CD4-positive, alpha-beta T cell (primary cell): Measurements from ENCODE around the gene INSRR. TPM values are rescaled to one million over a fixed set of nuclear protein-coding genes. Genes with fewer than 3 reads are reported as not detected.

ENCODE experiments used
- ATAC-seq: fragments of 200-7000 bp; cut with Tn5 transposase; one replicate; pipeline ENCODE4 v1.10.0; 2022; ENCODE audit warnings: mild to moderate bottlenecking; ENCODE audit not compliant: poor library complexity
- CTCF ChIA-PET: fragments of 350-600 bp; sonication (Branson Sonifier 250); formaldehyde crosslinking; loops from one replicate; lab custom pipeline; 2021; ENCODE audit warnings: antibody characterized with exemption, inconsistent platforms; lab: Charles Lee
- POLR2A ChIA-PET: fragments of 350-600 bp; sonication (Branson Sonifier 250); formaldehyde crosslinking; loops from one replicate; lab custom pipeline; 2021; ENCODE audit warnings: antibody characterized with exemption, inconsistent platforms; lab: Charles Lee
- DNase-seq, 14 experiments: peaks; one replicate each; pipeline ENCODE4 v3.0.0-alpha.2; 2013 to 2020; ENCODE audit warnings: mixed read lengths in 2 of 14
- H3K27ac ChIP-seq, 2 donors: one replicate each; pipeline versions ENCODE4 v1.5.1 to v1.7.0; 2013; ENCODE audit warnings: low read length in 2 of 2, low read depth in 1 of 2, mild to moderate bottlenecking in 1 of 2
- H3K27me3 ChIP-seq, 2 experiments: 1 replicate in 1 of 2; 2 replicates in 1 of 2; pipeline versions ENCODE4 v1.6.1 to v1.7.0; 2013; ENCODE audit warnings: low read length in 2 of 2, control low read depth in 1 of 2, mild to moderate bottlenecking in 1 of 2, moderate library complexity in 1 of 2; ENCODE audit not compliant: insufficient read depth in 2 of 2, control insufficient read depth in 1 of 2
- H3K36me3 ChIP-seq: one replicate; pipeline ENCODE4 v1.6.1; 2013; ENCODE audit warnings: low read length, control low read depth; ENCODE audit not compliant: insufficient read depth
- H3K4me1 ChIP-seq: one replicate; pipeline ENCODE4 v1.6.1; 2013; ENCODE audit warnings: low read length, control low read depth; ENCODE audit not compliant: insufficient read depth
- H3K4me3 ChIP-seq: one replicate; pipeline ENCODE4 v1.5.1; 2013; ENCODE audit warnings: mild to moderate bottlenecking, low read length, moderate library complexity
- H3K9me3 ChIP-seq, 2 experiments: 1 replicate in 1 of 2; 2 replicates in 1 of 2; pipeline versions ENCODE4 v1.6.1 to v1.7.0; 2013; ENCODE audit warnings: low read length in 2 of 2, mild to moderate bottlenecking in 2 of 2, control low read depth in 1 of 2, moderate library complexity in 1 of 2; ENCODE audit not compliant: control insufficient read depth in 1 of 2, insufficient read depth in 1 of 2
- H3K27ac Mint-ChIP-seq: one replicate; pipeline ENCODE4 v1.8.0; 2020; ENCODE audit warnings: mixed read lengths
- H3K27me3 Mint-ChIP-seq: one replicate; pipeline ENCODE4 v1.8.0; 2021; ENCODE audit warnings: mixed read lengths
- H3K36me3 Mint-ChIP-seq: one replicate; pipeline ENCODE4 v1.8.0; 2021; ENCODE audit warnings: low read depth, mixed read lengths
- H3K4me1 Mint-ChIP-seq: one replicate; pipeline ENCODE4 v1.8.0; 2021; ENCODE audit warnings: low read depth, mixed read lengths
- H3K4me3 Mint-ChIP-seq: one replicate; pipeline ENCODE4 v1.8.0; 2020; ENCODE audit warnings: mild to moderate bottlenecking, mixed read lengths
- H3K9me3 Mint-ChIP-seq: one replicate; pipeline ENCODE4 v1.8.0; 2020; ENCODE audit warnings: mixed read lengths
- intact Hi-C, 2 experiments: fragments of 100-400 bp; cut with DNase I in 1 of 2; cut with micrococcal nuclease in 1 of 2; formaldehyde crosslinking; loops; one replicate each; pipeline versions ENCODE4 v1.15.1 to v1.9.0; 2023 to 2025; cut with DNase I, micrococcal nuclease
- total RNA-seq, 174 experiments: library from RNA in 2 of 174; stranded (reverse) in 2 of 174; gene quantifications; one replicate each; pipeline ENCODE4 v1.2.3 and lab custom pipeline; 2021 to 2026
- TF ChIP-seq, protein P1 (sequence below): fragments of 200-600 bp; IDR thresholded peaks from one replicate; pipeline ENCODE4 v1.8.0; 2022; ENCODE audit warnings: antibody characterized with exemption, mild to moderate bottlenecking

The INSRR gene
- total RNA-seq, 2 experiments from 2014 or later, result not detected

DNA sequence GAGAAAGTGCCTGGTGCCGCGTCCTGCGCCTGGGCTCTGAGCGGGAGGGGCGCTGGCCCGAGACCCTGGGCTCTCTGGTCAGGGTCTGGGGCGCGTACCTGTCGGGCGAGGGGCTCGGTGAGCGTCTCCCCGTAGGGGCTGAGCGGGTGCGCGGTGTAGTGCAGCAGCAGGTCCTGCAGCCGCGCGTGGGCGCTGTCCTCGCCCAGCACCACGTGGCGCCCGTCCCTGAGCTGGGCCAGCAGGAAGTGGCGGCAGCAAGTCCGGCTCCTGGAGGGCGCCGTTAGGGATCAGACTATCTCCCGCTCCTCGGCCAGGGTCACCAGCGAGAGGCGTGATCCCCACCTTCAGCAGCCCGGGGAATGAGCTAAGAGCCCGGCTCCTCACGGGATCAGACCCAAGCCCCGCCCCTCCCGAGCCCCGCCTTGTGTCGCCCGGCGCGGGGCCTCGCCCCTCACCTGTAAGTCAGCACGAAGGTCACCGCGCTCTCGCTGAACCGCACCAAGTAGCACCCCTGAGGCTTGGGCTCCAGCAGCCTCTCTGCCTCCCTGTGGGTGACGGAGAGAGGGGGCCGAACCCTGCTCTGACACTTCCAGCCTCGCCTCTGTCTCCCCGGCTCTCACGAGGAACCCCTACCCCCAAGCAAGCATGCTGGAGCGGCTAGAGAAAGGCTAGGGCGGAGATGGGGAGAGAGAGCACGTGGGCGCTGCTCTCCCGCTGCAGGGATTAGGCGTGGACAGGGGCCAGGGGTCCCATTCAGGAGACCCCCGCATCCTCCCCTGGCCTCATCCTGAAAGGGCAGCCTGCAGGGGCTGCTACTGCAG is 45.0 kb downstream of the INSRR start:
- ATAC-seq (peak; percentile 51), DNase-seq (peak; percentile 36 to 90 (median 70))
- TF ChIP-seq, protein P1, sequence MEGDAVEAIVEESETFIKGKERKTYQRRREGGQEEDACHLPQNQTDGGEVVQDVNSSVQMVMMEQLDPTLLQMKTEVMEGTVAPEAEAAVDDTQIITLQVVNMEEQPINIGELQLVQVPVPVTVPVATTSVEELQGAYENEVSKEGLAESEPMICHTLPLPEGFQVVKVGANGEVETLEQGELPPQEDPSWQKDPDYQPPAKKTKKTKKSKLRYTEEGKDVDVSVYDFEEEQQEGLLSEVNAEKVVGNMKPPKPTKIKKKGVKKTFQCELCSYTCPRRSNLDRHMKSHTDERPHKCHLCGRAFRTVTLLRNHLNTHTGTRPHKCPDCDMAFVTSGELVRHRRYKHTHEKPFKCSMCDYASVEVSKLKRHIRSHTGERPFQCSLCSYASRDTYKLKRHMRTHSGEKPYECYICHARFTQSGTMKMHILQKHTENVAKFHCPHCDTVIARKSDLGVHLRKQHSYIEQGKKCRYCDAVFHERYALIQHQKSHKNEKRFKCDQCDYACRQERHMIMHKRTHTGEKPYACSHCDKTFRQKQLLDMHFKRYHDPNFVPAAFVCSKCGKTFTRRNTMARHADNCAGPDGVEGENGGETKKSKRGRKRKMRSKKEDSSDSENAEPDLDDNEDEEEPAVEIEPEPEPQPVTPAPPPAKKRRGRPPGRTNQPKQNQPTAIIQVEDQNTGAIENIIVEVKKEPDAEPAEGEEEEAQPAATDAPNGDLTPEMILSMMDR, result peak; percentile 70
- ChIA-PET CTCF (interaction anchor here (0.6 to 2.9 kb wide), 11 partner anchors 9 to 88 kb away, joined by 3 to 27 read pairs (median 6); partner anchors contain the start of genes NTRK1 and PRCC), POLR2A (interaction anchor here (1.2 to 1.6 kb wide), 2 partner anchors 46 to 62 kb away, joined by 4 to 5 read pairs; partner anchors contain the start of genes HDGF and NTRK1)
- Mint-ChIP-seq H3K27me3 (peaks cover 6% of the 10 kb centered on the region), H3K36me3 (peaks cover 40% of the 10 kb centered on the region), H3K9me3 (no peaks in the 10 kb centered on the region), H3K4me1 (peaks cover 58% of the 10 kb centered on the region), H3K27ac (peak overlapping the region; percentile 98), H3K4me3 (peak overlapping the region; percentile 83)
- Histone ChIP-seq H3K27ac (peak overlapping the region; percentile 97 to 99), H3K4me1 (peaks cover 80% of the 10 kb centered on the region), H3K27me3 (no peaks in the 10 kb centered on the region), H3K4me3 (peak overlapping the region; percentile 73), H3K36me3 (peaks cover 45% of the 10 kb centered on the region), H3K9me3 (no peaks in the 10 kb centered on the region)
- intact Hi-C loops, result loop anchor here (2.0 to 10.0 kb wide), 4 partner anchors 33 to 321 kb away; partner anchors contain the start of gene ETV3 (in 1 of the 2)

DNA sequence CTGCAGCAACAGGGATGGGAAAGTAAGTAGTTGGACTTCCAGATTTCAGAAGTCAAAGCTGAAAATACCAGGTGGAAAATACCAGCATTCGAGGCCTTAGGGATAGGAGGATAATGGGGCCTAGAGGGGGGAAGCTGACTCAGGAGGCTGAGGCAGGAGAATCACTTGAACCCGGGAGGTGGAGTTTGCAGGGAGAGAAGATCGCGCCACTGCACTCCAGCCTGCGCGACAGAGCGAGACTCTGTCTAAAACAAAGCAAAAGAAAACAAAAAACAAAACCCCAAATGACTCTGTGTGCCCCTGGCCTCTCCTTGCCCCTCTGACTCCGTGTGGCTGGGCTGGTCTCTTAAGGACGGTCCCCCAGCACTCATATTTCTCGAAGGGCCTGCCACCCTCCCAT is 45.6 kb downstream of the INSRR start:
- Histone ChIP-seq H3K4me3 (peak overlapping the region; percentile 73), H3K27me3 (no peaks in the 10 kb centered on the region), H3K36me3 (peaks cover 51% of the 10 kb centered on the region), H3K27ac (peak overlapping the region; percentile 97 to 99), H3K4me1 (peaks cover 87% of the 10 kb centered on the region), H3K9me3 (no peaks in the 10 kb centered on the region)
- POLR2A ChIA-PET, result interaction anchor here (1.0 to 1.6 kb wide), 3 partner anchors 32 to 62 kb away, joined by 3 to 5 read pairs (median 4); partner anchors contain the start of genes HDGF and NTRK1
- H3K9me3 Mint-ChIP-seq, result no peaks in the 10 kb centered on the region
- H3K27me3 Mint-ChIP-seq, result peaks cover 6% of the 10 kb centered on the region
- CTCF ChIA-PET, result interaction anchor here (1.0 to 2.9 kb wide), 7 partner anchors 13 to 87 kb away, joined by 3 to 27 read pairs (median 8); partner anchors contain the start of gene NTRK1
- peak overlapping the region; percentile 83 for H3K4me3 Mint-ChIP-seq
- ATAC-seq (no peak), DNase-seq (no peak)
- peak overlapping the region; percentile 98 for H3K27ac Mint-ChIP-seq
- peaks cover 45% of the 10 kb centered on the region for H3K36me3 Mint-ChIP-seq
- H3K4me1 Mint-ChIP-seq, result peaks cover 58% of the 10 kb centered on the region
- TF ChIP-seq, protein P1, result no peak
- intact Hi-C loops, result loop anchor here (5.0 to 10.0 kb wide), 3 partner anchors 34 to 322 kb away; partner anchors contain the start of gene ETV3 (in 1 of the 2)

DNA sequence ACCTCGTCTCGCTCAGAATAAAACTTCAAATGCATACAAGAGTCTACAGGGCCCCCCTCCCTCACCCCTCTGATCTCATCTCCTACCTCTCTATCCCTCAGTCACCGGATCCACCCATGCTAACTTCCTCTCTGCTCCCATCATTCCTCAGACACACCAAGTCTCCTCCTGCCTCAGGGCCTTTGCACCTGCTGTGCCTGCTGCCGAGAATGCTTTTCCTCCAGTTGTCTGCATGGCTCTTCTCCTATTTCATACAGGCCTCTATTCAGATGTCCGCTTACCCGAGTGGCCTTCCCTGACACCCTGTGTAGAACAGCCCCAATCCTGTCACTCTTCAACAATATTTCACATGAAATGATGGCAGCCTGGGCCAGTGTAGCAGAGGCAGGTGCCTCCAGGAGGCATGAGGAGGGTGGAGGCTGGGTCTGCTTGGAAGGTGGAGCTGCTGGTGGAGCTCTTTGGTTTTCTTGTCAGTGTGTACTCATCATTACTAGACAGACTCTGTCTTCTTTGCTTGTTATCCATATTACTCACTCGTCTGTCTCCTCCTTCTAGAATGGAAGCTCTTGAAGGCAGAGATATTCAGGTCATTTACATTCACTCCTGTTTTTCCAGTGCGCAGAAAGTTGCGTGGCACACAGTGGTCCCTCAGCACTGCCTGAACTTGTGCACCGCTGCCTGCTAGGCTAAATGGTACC is 46.5 kb downstream of the INSRR start:
- Mint-ChIP-seq H3K4me1 (peaks cover 67% of the 10 kb centered on the region), H3K27ac (peak overlapping the region; percentile 98), H3K4me3 (peak overlapping the region; percentile 83), H3K9me3 (no peaks in the 10 kb centered on the region), H3K36me3 (peaks cover 53% of the 10 kb centered on the region), H3K27me3 (peaks cover 6% of the 10 kb centered on the region)
- H3K27me3 ChIP-seq, result no peaks in the 10 kb centered on the region
- H3K4me3 ChIP-seq, result no peak overlapping the region
- H3K27ac ChIP-seq, result no peak overlapping the region
- H3K9me3 ChIP-seq, result no peaks in the 10 kb centered on the region
- DNase-seq, result no peak
- TF ChIP-seq, protein P1, result no peak
- peaks cover 90% of the 10 kb centered on the region for H3K4me1 ChIP-seq
- ChIA-PET CTCF (interaction anchor here (1.7 to 2.9 kb wide), 3 partner anchors 13 to 48 kb away, joined by 10 to 27 read pairs (median 14); partner anchors contain the start of gene NTRK1), POLR2A (interaction anchor here (1.0 kb wide), 1 partner anchor 33 kb away, joined by 3 read pairs; no protein-coding TSS in a partner anchor)
- intact Hi-C loops, result loop anchor here (5.0 to 10.0 kb wide), 3 partner anchors 35 to 322 kb away; partner anchors contain the start of gene ETV3 (in 1 of the 2)
- peaks cover 60% of the 10 kb centered on the region for H3K36me3 ChIP-seq
- ATAC-seq, result no peak
